Ovary (tissue), 9 donors: ENCODE data around the gene RIN3. TPM values are rescaled to one million over a fixed set of nuclear protein-coding genes. Genes with fewer than 3 reads are reported as not detected.
A peak's percentile ranks its signal among the peaks of the same experiment; 100 is the strongest.
"Not testable (repeated sequence)": the region's sequence is repeated elsewhere in the genome, so short reads cannot be mapped to it uniquely, and the experiment has no call there.

ENCODE experiments used
- DNase-seq, 5 donors: peaks; one replicate each; pipeline ENCODE4 v3.0.0-alpha.2; 2019 to 2020
- H3K27ac ChIP-seq, 2 donors: fragments of 200-600 bp; one replicate each; pipeline versions ENCODE4 v1.5.1 to v1.8.0; 2019 to 2022
- H3K27me3 ChIP-seq: fragments of 200-600 bp; one replicate; pipeline ENCODE4 v1.8.0; 2022
- H3K36me3 ChIP-seq: fragments of 200-600 bp; sonication (generic); one replicate; pipeline ENCODE4 v1.5.1; 2019
- H3K4me1 ChIP-seq: one replicate; pipeline ENCODE4 v1.8.1; 2013; ENCODE audit warnings: mild to moderate bottlenecking, moderate library complexity; ENCODE audit not compliant: insufficient read depth
- H3K4me3 ChIP-seq: fragments of 200-600 bp; sonication (generic); one replicate; pipeline ENCODE4 v1.5.1; 2017
- H3K9me3 ChIP-seq, 2 donors: fragments of 200-600 bp in 1 of 2; sonication (generic) in 1 of 2; one replicate each; pipeline versions ENCODE4 v1.5.1 to v1.8.1; 2013 to 2019; ENCODE audit warnings: mild to moderate bottlenecking in 1 of 2, moderate library complexity in 1 of 2
- EP300 ChIP-seq: sonication (generic); formaldehyde crosslinking; IDR thresholded peaks from one replicate; pipeline ENCODE4 v1.6.1; 2017; ENCODE audit warnings: antibody characterized with exemption
- POLR2A ChIP-seq: fragments of 450-650 bp; IDR thresholded peaks from one replicate; pipeline ENCODE4 v1.6.1; 2017; ENCODE audit warnings: antibody characterized with exemption, mild to moderate bottlenecking, moderate library complexity
- WGBS, 3 donors: extraction: QIAGEN DNeasy Blood & Tissue Kit in 1 of 3; methylation state at CpG; one replicate each; pipeline versions ENCODE4 v1.1.5 to v1.1.7; 2013 to 2017; 5-methylcytosine and 5-hydroxymethylcytosine counted together
- intact Hi-C, 4 donors: fragments of 100-400 bp; cut with DNase I; formaldehyde crosslinking; loops; one replicate each; pipeline versions ENCODE4 v1.11.0 to v1.15.1; 2022 to 2023
- polyA plus RNA-seq, 2 donors: library from polyadenylated mRNA; stranded (reverse); fragments of 200-250 nt in 1 of 2; fragments of 350-450 nt in 1 of 2; fragmentation: Illumina TruSeq in 1 of 2; extraction: RNeasy Lipid Tissue Mini Kit (QIAGEN cat#74804) in 1 of 2; gene quantifications; one replicate each; pipeline ENCODE4 v1.2.3, GENCODE V29; 2013 to 2014
- total RNA-seq, 7 donors: library from RNA; depleted of rRNA in 2 of 7; stranded (reverse); fragments of >200 nt in 2 of 7; fragmentation: NEBNext Ultra II Directional in 3 of 7; extraction: Animal tissue kit (Norgen Biotek cat#: 25700) in 3 of 7; gene quantifications; one replicate each; pipeline versions ENCODE4 v1.1.0 to v1.2.4, GENCODE V29; 2016 to 2023
- TF ChIP-seq, protein P1 (sequence below), 3 donors: fragments of 450-650 bp in 2 of 3; fragments of 200-600 bp in 1 of 3; IDR thresholded peaks; one replicate each; pipeline versions ENCODE4 v1.5.1 to v1.8.0; 2016 to 2022; ENCODE audit warnings: antibody characterized with exemption in 3 of 3, mild to moderate bottlenecking in 1 of 3
- donor health status: DM: no; HTN: no; CAD: no; lungs with moderate emphysema.
- donor health status: DM: no; HTN: no; CAD: no.
- donor health status: Bipolar disorder and iron deficiency.
- donor health status: DM: yes; HTN: yes; CAD: no.
- donor health status: DM: no; HTN: no; CAD: no.
- donor health status: DM: yes; HTN: yes; CAD: no.

RIN3 gene
- total and polyA plus RNA-seq, 9 donors = 3.8 to 27.9 (median 13.9) TPM

DNA sequence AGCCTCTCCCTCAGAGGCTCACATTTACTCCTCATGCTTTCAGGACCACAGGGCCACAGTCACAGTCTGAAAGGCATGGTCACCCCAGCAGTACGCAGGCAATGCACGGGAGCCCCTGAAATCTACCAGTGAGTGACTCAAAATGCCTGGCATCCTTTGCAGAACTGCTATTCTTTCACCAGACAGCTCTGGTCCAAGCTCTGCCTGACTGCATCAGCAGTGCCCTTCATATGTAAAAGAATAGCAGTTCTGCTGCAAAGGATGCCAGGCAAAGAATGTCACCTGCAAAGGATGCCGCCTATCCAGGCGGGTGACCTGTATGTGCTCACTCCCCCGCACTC, 196.4 kb downstream of the RIN3 start:
- DNase-seq = no peak
- intact Hi-C loops = loop anchor here in 2 of 4 donors (5.0 to 10.0 kb wide), 2 partner anchors 72 to 75 kb away; no protein-coding TSS in a partner anchor
- no peaks in the 10 kb centered on the region for H3K27me3 ChIP-seq
- no peak overlapping the region for H3K27ac ChIP-seq
- WGBS, 3 donors = 94 to 97% (median 95%) methylated on average over 5 of the region's 5 CpGs
- no peak overlapping the region for H3K4me3 ChIP-seq
- no peak for TF ChIP-seq EP300
- no peaks in the 10 kb centered on the region for H3K9me3 ChIP-seq
- no peaks in the 10 kb centered on the region for H3K36me3 ChIP-seq
- peaks cover 4% of the 10 kb centered on the region for H3K4me1 ChIP-seq

DNA sequence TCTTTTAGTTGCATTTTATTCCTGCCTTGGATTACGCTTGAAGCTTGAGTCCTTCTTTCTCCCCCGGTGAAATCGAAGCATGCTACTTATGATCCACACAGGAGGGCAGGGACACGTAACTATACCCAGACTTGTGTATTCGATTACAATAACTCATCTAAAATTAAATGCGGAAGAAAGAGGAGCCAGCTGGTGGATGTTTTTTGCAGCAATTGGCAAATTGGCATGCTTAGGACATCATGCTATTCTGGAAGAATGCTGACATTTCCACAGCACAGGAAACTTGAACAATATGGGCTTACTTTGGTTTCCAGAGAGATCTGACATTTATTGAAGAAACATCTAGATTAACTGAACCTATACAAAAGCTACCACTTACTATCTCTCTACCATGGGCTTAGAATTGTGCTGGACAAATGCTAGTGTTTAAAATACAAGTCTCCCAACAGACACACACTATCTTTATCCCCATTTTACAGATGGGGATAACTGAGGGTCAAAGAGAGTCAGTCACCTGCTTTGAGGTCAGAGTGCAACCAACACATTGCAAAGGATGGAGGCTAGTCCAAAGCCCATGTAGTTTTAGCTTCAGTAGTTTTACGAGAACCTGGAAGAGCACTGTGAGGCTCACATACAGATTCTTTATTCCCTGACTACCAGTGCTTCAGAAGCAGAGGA, 198.5 kb downstream of the RIN3 start:
- DNase-seq = no peak
- Histone ChIP-seq H3K36me3 (no peaks in the 10 kb centered on the region), H3K27me3 (no peaks in the 10 kb centered on the region), H3K27ac (no peak overlapping the region), H3K4me1 (peaks cover 4% of the 10 kb centered on the region), H3K9me3 (no peaks in the 10 kb centered on the region), H3K4me3 (no peak overlapping the region)
- intact Hi-C loops = loop anchor here in 2 of 4 donors (5.0 to 10.0 kb wide), 2 partner anchors 70 to 73 kb away; no protein-coding TSS in a partner anchor
- TF ChIP-seq, protein P1, sequence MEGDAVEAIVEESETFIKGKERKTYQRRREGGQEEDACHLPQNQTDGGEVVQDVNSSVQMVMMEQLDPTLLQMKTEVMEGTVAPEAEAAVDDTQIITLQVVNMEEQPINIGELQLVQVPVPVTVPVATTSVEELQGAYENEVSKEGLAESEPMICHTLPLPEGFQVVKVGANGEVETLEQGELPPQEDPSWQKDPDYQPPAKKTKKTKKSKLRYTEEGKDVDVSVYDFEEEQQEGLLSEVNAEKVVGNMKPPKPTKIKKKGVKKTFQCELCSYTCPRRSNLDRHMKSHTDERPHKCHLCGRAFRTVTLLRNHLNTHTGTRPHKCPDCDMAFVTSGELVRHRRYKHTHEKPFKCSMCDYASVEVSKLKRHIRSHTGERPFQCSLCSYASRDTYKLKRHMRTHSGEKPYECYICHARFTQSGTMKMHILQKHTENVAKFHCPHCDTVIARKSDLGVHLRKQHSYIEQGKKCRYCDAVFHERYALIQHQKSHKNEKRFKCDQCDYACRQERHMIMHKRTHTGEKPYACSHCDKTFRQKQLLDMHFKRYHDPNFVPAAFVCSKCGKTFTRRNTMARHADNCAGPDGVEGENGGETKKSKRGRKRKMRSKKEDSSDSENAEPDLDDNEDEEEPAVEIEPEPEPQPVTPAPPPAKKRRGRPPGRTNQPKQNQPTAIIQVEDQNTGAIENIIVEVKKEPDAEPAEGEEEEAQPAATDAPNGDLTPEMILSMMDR (IDR thresholded peaks at IDR 0.05) = no peak
- TF ChIP-seq POLR2A = no peak
- TF ChIP-seq EP300 = no peak
- WGBS, 3 donors = 94 to 97% (median 96%) methylated on average over 7 of the region's 7 CpGs

DNA sequence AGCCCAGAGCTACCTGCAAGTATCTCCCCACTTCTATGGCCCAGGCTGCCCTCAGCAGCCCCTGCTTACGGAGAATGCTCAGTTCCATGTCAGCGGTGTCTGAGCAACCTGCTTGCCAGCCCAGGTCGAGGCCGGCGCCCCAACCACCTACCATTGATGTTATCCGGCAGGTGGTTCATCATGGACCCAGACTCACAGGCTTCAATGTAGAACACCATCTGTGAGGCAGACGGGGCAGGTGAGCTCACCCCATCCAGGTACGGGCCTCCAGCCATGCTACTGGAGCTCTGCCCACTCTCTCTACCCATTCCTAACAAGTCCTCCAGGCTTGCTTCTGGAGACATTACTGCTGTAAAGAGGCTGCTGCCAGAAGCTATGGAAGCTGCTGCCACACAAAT, 199.1 kb downstream of the RIN3 start:
- H3K4me3 ChIP-seq = no peak overlapping the region
- peaks cover 4% of the 10 kb centered on the region for H3K4me1 ChIP-seq
- H3K27me3 ChIP-seq = no peaks in the 10 kb centered on the region
- H3K9me3 ChIP-seq = no peaks in the 10 kb centered on the region
- no peak overlapping the region for H3K27ac ChIP-seq
- no peak for DNase-seq
- 97 to 98% (median 98%) methylated on average over 8 of the region's 8 CpGs for WGBS, 3 donors
- intact Hi-C loops = loop anchor here in 2 of 4 donors (5.0 to 10.0 kb wide), 2 partner anchors 70 to 72 kb away; no protein-coding TSS in a partner anchor
- no peaks in the 10 kb centered on the region for H3K36me3 ChIP-seq
- TF ChIP-seq EP300 (no peak), POLR2A (no peak)
- TF ChIP-seq, protein P1 (IDR thresholded peaks at IDR 0.05) = no peak

DNA sequence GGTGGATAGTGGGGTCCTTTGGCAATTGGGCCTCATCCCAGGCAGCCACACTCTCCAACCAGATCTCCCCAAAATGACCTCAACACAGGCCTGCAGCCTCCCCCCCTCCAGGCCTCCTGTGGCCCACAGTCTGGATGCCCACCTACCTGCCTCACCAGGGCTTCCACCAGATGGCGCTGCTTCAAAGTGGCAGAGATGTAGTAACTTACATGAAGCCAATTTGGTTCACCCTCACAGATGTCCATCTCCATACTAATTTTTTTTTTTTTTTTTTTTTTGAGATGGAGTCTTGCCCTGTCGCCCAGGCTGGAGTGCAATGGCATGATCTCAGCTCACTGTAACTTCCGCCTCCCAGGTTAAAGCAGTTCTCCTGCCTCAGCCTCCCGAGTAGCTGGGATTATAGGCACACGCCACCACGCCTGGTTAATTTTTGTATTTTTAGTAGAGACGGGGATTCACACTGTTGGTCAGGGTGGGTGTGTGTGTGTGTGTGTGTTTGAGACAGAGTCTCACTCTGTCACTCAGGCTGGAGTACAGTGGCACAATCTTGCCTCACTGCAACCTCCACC, 201.2 kb downstream of the RIN3 start:
- intact Hi-C loops = loop anchor here in 2 of 4 donors (5.0 to 10.0 kb wide), 2 partner anchors 67 to 70 kb away; no protein-coding TSS in a partner anchor
- not testable (repeated sequence) for H3K27ac ChIP-seq, H3K36me3 ChIP-seq

More for the DNA sequence above, 201.2 kb downstream of the RIN3 start:
- 83 to 87% (median 84%) methylated on average over 7 of the region's 7 CpGs for WGBS, 3 donors
- not testable (repeated sequence) for H3K4me1 ChIP-seq, H3K9me3 ChIP-seq, H3K4me3 ChIP-seq, H3K27me3 ChIP-seq
- DNase-seq = peak; percentile 53 to 78 (median 76)
- TF ChIP-seq, protein P1 (IDR thresholded peaks at IDR 0.05) = peak in 2 of 3 donors; percentile 16 to 45
